Ovary (tissue), 3 donors: Measurements from ENCODE around the gene TBX2.

Source experiments
- EP300 ChIP-seq: sonication (generic); formaldehyde crosslinking; IDR thresholded peaks from one replicate; pipeline ENCODE4 v1.6.1; 2017; ENCODE audit warnings: antibody characterized with exemption
- TF ChIP-seq, protein P1 (sequence below), 3 donors: fragments of 450-650 bp in 2 of 3; fragments of 200-600 bp in 1 of 3; IDR thresholded peaks; one replicate each; pipeline versions ENCODE4 v1.5.1 to v1.8.0; 2016 to 2022; ENCODE audit warnings: antibody characterized with exemption in 3 of 3, mild to moderate bottlenecking in 1 of 3
- donor health status: DM: no; HTN: no; CAD: no.

- TF ChIP-seq EP300 = no peak
- TF ChIP-seq, protein P1, sequence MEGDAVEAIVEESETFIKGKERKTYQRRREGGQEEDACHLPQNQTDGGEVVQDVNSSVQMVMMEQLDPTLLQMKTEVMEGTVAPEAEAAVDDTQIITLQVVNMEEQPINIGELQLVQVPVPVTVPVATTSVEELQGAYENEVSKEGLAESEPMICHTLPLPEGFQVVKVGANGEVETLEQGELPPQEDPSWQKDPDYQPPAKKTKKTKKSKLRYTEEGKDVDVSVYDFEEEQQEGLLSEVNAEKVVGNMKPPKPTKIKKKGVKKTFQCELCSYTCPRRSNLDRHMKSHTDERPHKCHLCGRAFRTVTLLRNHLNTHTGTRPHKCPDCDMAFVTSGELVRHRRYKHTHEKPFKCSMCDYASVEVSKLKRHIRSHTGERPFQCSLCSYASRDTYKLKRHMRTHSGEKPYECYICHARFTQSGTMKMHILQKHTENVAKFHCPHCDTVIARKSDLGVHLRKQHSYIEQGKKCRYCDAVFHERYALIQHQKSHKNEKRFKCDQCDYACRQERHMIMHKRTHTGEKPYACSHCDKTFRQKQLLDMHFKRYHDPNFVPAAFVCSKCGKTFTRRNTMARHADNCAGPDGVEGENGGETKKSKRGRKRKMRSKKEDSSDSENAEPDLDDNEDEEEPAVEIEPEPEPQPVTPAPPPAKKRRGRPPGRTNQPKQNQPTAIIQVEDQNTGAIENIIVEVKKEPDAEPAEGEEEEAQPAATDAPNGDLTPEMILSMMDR (IDR thresholded peaks at IDR 0.05) = no peak
These were observed 13.4 kb downstream of the TBX2 start for GRCh38 chr17:61412860-61413660.
